ENCODE results near the gene TMEM26. TPM values are rescaled to one million over a fixed set of nuclear protein-coding genes. Genes with fewer than 3 reads are reported as not detected.

Gene TMEM26
- not detected for total RNA-seq

DNA sequence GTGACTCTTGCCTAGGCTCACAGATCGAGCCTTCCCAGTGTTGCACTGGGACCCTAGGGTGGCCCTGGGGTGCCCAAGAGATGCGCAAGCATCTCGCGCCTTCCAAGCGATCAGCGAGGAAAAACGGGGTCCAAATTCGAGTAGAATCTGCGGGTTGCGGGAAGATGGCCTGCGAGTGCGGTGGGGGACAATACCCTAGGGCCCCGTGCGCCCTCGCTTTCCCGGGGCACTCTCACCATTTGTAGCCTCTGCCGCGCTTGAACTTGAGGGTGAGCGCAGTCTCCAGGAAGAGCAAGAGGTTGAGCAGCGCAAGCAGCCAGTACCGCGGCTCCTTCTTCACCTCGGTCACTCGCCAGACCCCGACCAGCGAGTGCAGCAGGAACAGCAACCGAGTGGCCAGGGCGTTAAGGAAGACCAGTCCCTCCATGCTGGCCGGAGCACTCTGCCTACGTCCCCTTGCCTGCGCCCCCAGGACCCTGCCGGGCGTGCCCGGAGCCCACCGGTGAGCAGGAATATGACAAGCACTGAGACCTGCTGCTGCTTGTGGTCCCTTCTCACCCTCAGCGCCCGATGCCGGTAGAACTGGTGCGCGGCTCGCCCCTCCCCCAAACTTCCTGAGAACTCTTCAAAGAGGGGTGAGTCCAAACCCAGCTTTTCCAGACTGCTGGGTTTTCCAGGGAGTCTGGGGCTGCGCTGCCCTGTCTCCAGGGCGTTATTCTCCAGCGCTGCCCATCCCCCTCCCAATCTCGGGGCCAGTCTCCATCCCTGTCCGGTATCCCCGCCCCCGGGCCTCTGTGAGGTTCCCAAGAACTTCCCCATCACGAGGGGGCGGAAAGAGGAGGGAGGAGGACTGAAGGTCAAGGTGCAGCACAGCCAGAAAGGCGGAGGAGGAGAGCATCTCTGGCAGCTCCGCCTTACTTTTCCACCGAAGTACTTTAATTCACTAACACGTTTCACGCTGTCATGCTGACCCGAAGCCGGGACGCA is at the start of gene TMEM26:
TMEM26 (minus strand) TSS at position 727 of the 987 bp plus-strand sequence; CDS start at position 427, 300 bp downstream.
- no peak within 1 kb of the TSS for H3K27ac Mint-ChIP-seq
- ATAC-seq (no peak), DNase-seq (no peak)
- H3K27me3 Mint-ChIP-seq, result peaks cover 49% of the 10 kb centered on the region
- H3K9me3 Mint-ChIP-seq (ENCODE audit: low read depth), result no peaks in the 10 kb centered on the region
- CTCF ChIA-PET, result no interaction called here
- H3K4me3 Mint-ChIP-seq, result no peak within 1 kb of the TSS
- H3K4me1 Mint-ChIP-seq, result peaks cover 8% of the 10 kb centered on the region
- no peaks in the 10 kb centered on the region for H3K36me3 Mint-ChIP-seq

DNA sequence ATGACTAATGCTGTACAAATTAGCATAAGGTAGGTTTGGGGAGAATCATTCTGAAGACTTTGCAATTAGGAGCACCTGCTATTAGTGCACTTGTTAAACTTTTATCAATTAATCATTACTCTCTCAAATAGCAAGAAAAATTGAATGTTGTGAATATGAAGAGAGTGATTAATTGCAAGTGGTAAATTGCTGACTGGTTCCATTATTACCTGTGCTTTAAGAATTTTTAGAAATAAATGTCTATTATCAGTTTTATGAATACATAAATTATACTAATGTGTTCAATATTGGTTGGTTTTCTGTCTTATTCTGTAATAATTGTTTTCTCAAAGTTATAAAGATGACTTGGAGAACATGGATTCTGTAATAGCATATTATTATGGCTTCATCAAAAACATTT is 47.3 kb upstream of the TMEM26 start:
- no peak for DNase-seq
- Mint-ChIP-seq H3K4me1 (no peaks in the 10 kb centered on the region), H3K36me3 (no peaks in the 10 kb centered on the region), H3K9me3 (ENCODE audit: low read depth) (no peaks in the 10 kb centered on the region), H3K27me3 (no peaks in the 10 kb centered on the region), H3K4me3 (no peak overlapping the region), H3K27ac (no peak overlapping the region)
- CTCF ChIA-PET, result no interaction called here
- ATAC-seq, result no peak

DNA sequence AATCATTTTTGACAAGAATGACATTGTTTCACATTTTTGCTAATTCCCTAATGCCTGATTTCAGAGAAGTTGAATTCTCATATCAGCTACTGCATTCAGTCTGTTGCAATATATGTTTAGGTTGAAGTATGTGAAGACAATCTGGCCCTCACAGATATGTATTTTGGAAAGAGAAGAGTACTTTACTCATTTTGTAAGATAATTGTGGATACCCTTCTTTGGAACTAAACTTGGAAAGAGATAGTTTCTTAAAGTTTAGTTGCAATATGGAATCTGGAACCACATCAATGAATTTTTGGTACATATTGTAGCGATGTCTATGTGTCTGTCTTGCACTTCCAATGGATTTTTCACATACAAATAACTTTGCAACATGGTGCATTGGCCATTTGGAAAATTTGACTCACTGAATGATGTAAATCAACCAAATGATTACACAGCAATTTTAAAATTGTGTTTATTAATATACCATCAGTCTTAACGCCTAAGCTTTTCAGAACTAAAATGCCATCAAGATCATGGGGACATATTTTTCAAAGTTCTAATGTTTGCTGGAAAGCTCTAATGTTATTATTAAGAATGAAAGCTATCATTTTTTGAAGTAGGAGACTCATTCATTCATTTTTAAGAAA is 39.3 kb upstream of the TMEM26 start:
- CTCF ChIA-PET, result no interaction called here
- no peak for DNase-seq
- Mint-ChIP-seq H3K9me3 (ENCODE audit: low read depth) (no peaks in the 10 kb centered on the region), H3K27ac (no peak overlapping the region), H3K4me3 (no peak overlapping the region), H3K4me1 (no peaks in the 10 kb centered on the region), H3K36me3 (no peaks in the 10 kb centered on the region), H3K27me3 (no peaks in the 10 kb centered on the region)
- no peak for ATAC-seq

DNA sequence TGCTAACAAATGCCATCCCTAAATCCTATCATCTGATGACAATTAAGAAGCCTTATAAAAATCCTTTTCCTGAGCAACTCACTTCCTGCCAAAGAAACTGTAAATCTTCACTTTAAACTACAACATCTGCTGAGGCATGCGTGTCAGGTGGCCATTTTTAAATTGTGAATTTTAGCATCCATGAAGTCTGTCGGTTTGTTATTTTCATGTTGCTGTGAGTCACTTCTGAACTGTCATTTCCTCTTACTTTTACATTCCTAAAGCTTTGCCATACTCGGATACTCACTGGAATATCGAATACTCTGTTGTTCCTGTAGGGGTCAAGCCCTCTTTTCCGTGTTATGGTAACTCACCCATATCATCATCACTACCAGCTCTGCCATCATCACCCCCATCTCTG is 34.3 kb upstream of the TMEM26 start:
- DNase-seq, result no peak
- Mint-ChIP-seq H3K4me3 (no peak overlapping the region), H3K9me3 (ENCODE audit: low read depth) (no peaks in the 10 kb centered on the region), H3K36me3 (no peaks in the 10 kb centered on the region), H3K27me3 (no peaks in the 10 kb centered on the region), H3K27ac (no peak overlapping the region), H3K4me1 (no peaks in the 10 kb centered on the region)
- CTCF ChIA-PET, result no interaction called here
- no peak for ATAC-seq

DNA sequence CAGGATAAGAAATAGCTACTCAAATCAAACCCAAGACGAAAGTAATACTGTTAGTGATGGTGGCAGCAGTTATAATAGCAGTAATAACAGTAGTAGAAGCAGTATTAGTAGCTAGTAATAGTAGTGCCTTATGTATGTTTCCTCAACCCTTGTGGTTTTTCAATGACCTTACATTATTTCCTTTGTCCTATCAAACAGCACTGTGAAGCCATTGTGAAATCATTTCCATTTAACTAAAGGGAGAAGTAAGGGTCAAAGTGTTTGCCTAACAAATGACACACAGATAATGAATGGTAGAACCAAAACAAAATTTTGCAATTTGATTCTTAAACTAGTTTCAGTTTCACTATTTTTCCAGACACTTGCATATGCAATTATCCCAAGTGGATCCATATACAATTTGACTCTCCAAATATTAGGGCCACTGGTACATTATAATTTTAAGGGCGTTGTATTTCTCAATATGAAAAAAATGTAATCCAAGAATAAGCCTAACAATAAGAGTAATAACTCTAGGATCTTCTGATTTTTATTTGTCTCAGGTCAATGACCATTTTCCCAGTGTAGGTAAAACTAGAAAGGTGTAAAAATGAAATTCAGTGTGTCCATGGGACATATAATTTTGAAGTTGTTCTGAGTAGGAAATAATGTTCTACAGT is 33.7 kb upstream of the TMEM26 start:
- Mint-ChIP-seq H3K36me3 (no peaks in the 10 kb centered on the region), H3K27ac (no peak overlapping the region), H3K4me3 (no peak overlapping the region), H3K9me3 (ENCODE audit: low read depth) (no peaks in the 10 kb centered on the region), H3K27me3 (no peaks in the 10 kb centered on the region), H3K4me1 (no peaks in the 10 kb centered on the region)
- CTCF ChIA-PET, result no interaction called here
- no peak for DNase-seq
- no peak for ATAC-seq

DNA sequence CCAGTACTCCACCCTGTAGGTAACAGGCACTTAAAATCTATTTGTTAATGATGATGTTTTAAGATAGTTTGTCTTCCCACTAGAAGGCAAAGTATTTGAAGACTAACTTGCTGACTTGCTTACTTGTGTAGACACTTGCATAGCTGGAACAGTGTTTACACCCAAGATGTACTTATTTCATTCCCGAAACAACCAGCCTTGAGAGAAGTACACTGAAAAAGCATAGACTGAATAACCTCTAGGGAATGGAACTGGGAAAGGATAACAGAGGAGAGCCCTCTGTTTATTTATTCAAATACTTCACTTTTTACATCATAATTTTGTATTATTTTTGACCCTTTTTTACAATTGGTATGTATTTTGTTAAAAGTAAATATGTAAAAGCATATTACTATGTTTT is 33.1 kb upstream of the TMEM26 start:
- no peaks in the 10 kb centered on the region for H3K27me3 Mint-ChIP-seq
- DNase-seq, result no peak
- no peaks in the 10 kb centered on the region for H3K36me3 Mint-ChIP-seq
- no peaks in the 10 kb centered on the region for H3K4me1 Mint-ChIP-seq
- no peak for ATAC-seq
- no peak overlapping the region for H3K4me3 Mint-ChIP-seq
- no peaks in the 10 kb centered on the region for H3K9me3 Mint-ChIP-seq (ENCODE audit: low read depth)
- CTCF ChIA-PET, result no interaction called here
- no peak overlapping the region for H3K27ac Mint-ChIP-seq

DNA sequence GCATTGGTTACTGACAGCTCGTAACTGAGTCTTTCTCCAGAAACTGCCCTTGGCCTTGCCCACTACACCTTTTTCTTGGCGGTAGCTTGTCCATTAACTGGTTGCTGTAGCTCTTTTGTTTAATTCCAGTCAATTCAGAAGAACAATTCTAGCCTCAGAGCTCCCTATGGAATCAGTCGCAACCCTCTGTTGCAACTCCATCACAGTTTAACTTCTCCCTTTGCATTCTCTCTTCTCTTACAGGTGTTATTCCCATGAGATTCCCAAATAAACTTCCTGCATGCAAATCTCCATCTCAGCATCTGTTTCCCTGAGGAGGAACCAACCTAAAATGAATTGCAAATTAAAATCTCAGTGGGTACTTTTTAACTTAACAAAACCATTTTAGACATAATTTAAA is 28.4 kb upstream of the TMEM26 start:
- no peaks in the 10 kb centered on the region for H3K4me1 Mint-ChIP-seq
- ATAC-seq (no peak), DNase-seq (no peak)
- H3K36me3 Mint-ChIP-seq, result no peaks in the 10 kb centered on the region
- no peak overlapping the region for H3K27ac Mint-ChIP-seq
- CTCF ChIA-PET, result no interaction called here
- no peaks in the 10 kb centered on the region for H3K9me3 Mint-ChIP-seq (ENCODE audit: low read depth)
- H3K27me3 Mint-ChIP-seq, result peaks cover 3% of the 10 kb centered on the region
- no peak overlapping the region for H3K4me3 Mint-ChIP-seq

DNA sequence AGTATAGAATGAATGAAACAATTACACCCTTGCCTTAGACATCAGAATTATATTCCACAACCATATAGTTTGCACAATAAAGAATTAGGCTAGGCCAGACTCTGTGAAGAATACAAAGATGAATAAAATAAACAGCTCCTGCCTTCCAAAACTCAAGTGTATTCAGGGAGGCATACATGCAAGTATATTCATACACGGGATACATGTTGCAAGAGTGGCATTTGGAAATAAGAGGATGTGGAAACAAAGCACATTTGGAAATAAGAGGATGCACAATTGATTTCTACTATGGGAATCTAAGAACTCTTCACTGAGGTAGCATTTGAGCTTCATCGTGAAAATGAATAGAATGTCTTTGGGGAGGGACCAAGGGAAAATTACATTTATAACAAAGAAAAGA is 27.0 kb upstream of the TMEM26 start:
- CTCF ChIA-PET, result no interaction called here
- Mint-ChIP-seq H3K4me3 (no peak overlapping the region), H3K36me3 (no peaks in the 10 kb centered on the region), H3K9me3 (ENCODE audit: low read depth) (no peaks in the 10 kb centered on the region), H3K27me3 (peaks cover 3% of the 10 kb centered on the region), H3K4me1 (no peaks in the 10 kb centered on the region), H3K27ac (no peak overlapping the region)
- ATAC-seq, result no peak
- DNase-seq, result no peak

DNA sequence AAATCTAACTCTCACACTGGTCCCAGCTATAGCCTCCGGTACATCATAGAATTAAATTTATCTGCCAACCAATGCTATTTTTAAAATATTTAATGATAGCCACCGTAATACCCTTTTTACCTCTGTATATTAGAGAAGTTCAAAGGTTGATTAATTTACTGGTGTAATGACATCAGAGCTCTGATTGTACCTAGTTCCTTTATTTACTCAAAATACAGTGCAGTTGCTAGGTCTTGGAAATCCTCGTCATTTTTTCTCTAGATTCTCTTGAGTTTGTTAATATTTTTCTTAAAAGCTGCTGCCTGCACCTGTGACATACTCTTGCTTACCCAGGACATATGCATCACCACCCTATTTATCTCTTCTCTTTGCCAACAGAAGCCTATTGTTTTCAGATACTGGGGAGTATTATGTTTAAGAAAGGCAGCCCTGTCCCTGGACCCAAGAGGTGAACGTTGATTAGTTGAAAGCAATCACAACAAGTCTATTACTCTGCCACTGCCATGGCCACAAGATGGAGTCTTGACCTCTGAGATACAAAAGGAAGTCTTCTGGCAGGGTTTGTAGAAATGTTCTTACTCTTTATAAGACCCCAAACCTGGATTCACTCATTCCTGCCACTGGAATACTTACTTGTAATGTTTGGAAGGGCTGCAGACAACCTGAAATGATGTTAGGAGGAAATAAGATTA is 25.6 kb upstream of the TMEM26 start:
- no peaks in the 10 kb centered on the region for H3K36me3 Mint-ChIP-seq
- no peak overlapping the region for H3K27ac Mint-ChIP-seq

DNA sequence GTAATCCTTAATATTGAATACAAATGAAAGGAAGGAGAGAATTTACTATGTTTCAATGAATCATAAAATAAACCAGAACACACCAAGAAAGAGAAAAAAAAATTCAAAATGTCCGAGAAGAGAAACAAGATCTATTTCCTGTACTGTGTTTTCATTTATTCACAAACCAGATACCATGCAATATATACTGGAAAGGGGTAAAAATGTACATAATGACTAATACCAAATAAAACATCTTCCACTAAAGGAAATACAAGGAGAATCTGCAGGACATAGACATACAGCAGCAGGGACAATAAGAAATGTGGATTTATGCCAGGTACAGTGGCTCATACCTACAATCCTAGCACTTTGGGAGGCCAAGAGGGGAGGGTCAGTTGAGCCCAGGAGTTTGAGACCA is 24.3 kb upstream of the TMEM26 start:
- no peaks in the 10 kb centered on the region for H3K4me1 Mint-ChIP-seq
- peaks cover 5% of the 10 kb centered on the region for H3K27me3 Mint-ChIP-seq
- no peak overlapping the region for H3K4me3 Mint-ChIP-seq
- ATAC-seq (no peak), DNase-seq (no peak)
- no peaks in the 10 kb centered on the region for H3K36me3 Mint-ChIP-seq
- no peak overlapping the region for H3K27ac Mint-ChIP-seq
- no peaks in the 10 kb centered on the region for H3K9me3 Mint-ChIP-seq (ENCODE audit: low read depth)
- CTCF ChIA-PET, result no interaction called here

More for the DNA sequence above, 25.6 kb upstream of the TMEM26 start:
- H3K27me3 Mint-ChIP-seq, result peaks cover 5% of the 10 kb centered on the region
- ATAC-seq (no peak), DNase-seq (no peak)
- no peaks in the 10 kb centered on the region for H3K9me3 Mint-ChIP-seq (ENCODE audit: low read depth)
- H3K4me3 Mint-ChIP-seq, result no peak overlapping the region
- CTCF ChIA-PET, result no interaction called here
- H3K4me1 Mint-ChIP-seq, result no peaks in the 10 kb centered on the region

DNA sequence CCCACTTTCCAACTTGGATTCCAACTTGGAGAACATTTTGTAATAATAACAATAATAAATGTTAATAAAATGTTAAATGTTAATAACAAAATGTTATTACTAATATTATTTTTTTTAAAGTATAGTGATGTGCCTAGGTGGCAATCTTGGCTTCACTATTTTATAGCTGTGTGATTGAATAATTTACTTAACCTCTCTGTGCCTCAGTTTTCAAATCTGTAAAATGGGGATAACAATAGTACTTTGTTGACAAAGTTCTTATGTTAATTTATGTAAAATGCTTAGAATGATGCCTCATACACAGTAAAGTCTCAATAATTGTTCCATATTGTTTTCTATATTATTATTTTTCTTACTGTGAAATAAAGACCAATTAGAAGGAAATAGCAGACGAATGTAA is 23.3 kb upstream of the TMEM26 start:
- Mint-ChIP-seq H3K27me3 (peaks cover 5% of the 10 kb centered on the region), H3K27ac (no peak overlapping the region), H3K4me1 (no peaks in the 10 kb centered on the region), H3K9me3 (ENCODE audit: low read depth) (no peaks in the 10 kb centered on the region), H3K4me3 (no peak overlapping the region), H3K36me3 (no peaks in the 10 kb centered on the region)
- DNase-seq (no peak), ATAC-seq (no peak)
- CTCF ChIA-PET, result no interaction called here

DNA sequence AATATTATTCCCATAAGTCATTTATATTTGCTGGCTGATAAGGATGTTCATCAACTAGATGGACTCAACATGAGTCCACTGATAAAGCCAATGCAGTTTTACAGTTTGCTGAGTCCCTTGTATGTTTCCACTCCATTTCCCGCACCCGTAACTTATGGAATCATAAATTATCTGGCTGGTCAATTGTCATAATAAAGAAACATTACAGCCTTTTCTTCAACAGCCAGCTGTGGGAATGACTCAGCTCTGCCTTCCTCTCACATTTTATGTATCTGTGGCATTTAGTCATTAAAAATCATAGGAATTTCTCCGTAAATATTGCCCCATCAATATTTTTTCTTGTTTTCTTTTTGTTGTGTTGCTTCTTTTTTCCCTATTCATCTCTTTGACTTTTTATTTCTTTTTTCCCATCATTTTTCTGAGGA is 22.3 kb upstream of the TMEM26 start:
- Mint-ChIP-seq H3K36me3 (no peaks in the 10 kb centered on the region), H3K4me3 (no peak overlapping the region), H3K27ac (no peak overlapping the region), H3K9me3 (ENCODE audit: low read depth) (no peaks in the 10 kb centered on the region), H3K4me1 (no peaks in the 10 kb centered on the region), H3K27me3 (peaks cover 5% of the 10 kb centered on the region)
- ATAC-seq (no peak), DNase-seq (no peak)
- CTCF ChIA-PET, result interaction anchor here (0.6 kb wide), 1 partner anchor 7 kb away, joined by 3 read pairs; no protein-coding TSS in a partner anchor

DNA sequence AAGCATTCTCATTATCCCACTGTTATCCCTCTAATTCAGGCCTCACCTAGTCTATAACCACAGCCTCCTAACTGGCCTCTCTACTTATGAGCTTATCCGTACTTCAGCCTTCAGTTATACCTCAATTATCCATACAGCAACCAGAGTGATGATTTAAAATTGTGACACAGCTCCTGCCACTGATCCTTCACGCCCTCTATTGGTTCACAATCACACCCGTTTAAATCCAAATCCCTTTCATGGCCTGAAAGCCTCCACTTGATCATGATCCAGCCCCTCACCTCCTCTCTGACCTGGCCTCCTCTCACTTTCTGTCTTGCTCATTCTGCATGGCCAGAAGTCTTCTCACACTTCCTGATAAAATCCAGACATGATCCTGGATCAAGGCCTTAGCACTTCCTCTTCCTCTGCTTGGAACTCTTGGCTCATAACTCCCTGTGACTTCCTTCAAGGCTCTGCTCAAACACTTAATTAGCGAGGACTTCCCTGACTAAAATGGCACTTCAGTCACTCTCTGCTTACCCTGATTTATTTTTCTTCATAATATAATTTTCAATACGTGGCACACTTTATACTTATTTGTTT is 19.0 kb upstream of the TMEM26 start:
- CTCF ChIA-PET, result interaction anchor here (0.8 kb wide), 1 partner anchor 25 kb away, joined by 3 read pairs; no protein-coding TSS in a partner anchor
- Mint-ChIP-seq H3K4me3 (no peak overlapping the region), H3K9me3 (ENCODE audit: low read depth) (no peaks in the 10 kb centered on the region), H3K27me3 (peaks cover 3% of the 10 kb centered on the region), H3K4me1 (no peaks in the 10 kb centered on the region), H3K27ac (no peak overlapping the region), H3K36me3 (no peaks in the 10 kb centered on the region)
- ATAC-seq (no peak), DNase-seq (no peak)

Measured in activated CD8-positive, alpha-beta memory T cell treated with anti-CD3 and anti-CD28 coated beads, Interleukin-2, amount 10 ng/mL, durations not matched to agents 7 days and 5 days (primary cell).